Measurements from ENCODE around the gene CUX1. TPM values are rescaled to one million over a fixed set of nuclear protein-coding genes. Genes with fewer than 3 reads are reported as not detected.

CUX1 gene
- total RNA-seq, 4 donors from 2014 or later: 93.8 to 156 (median 112) TPM

DNA sequence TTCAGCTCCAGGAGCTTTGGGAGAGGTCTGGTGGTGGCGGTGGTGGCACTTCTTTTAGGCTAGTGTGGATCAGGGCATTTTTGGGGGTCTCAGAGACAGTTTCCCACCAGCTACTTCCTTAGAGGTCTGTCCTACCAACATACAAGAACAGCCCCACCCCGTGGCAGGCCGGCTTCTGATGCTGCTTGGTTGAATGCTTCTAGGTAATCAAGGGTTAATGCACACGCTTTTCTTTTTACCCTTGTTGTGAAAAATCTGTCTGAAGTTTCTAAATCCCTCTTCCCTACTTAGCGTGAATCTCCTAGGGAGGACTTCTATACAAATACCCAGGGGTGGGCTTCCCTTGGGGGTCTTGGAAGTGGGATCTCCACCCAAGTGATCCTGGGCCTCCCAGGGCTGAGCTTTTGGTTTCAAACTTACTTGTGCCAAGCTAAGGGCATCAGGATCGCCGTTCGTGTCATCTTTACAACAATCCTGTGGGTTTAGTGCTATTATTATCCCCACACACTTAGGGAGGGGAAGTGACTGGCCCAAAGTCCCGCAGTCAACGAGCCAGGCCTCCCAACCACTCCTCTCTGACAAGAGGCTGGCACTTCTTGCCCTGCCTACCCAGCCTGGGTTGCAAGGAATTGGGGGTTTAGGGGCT, 471.0 kb downstream of the CUX1 start:
- Histone ChIP-seq H3K27ac (no peak overlapping the region), H3K27me3 (no peaks in the 10 kb centered on the region), H3K4me3 (replicated peaks in 1 of 3) (peak overlapping the region in 1 of 3 donors; percentile 96), H3K36me3 (no peaks in the 10 kb centered on the region), H3K4me1 (peaks cover 21 to 22% of the 10 kb centered on the region in 2 donors), H3K9me3 (no peaks in the 10 kb centered on the region)
- TF ChIP-seq POLR2A (IDR thresholded peaks at IDR 0.05): no peak
- TF ChIP-seq, protein P1, sequence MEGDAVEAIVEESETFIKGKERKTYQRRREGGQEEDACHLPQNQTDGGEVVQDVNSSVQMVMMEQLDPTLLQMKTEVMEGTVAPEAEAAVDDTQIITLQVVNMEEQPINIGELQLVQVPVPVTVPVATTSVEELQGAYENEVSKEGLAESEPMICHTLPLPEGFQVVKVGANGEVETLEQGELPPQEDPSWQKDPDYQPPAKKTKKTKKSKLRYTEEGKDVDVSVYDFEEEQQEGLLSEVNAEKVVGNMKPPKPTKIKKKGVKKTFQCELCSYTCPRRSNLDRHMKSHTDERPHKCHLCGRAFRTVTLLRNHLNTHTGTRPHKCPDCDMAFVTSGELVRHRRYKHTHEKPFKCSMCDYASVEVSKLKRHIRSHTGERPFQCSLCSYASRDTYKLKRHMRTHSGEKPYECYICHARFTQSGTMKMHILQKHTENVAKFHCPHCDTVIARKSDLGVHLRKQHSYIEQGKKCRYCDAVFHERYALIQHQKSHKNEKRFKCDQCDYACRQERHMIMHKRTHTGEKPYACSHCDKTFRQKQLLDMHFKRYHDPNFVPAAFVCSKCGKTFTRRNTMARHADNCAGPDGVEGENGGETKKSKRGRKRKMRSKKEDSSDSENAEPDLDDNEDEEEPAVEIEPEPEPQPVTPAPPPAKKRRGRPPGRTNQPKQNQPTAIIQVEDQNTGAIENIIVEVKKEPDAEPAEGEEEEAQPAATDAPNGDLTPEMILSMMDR (IDR thresholded peaks at IDR 0.05): no peak
- intact Hi-C loops (cut with DNase I): no loop called here
- WGBS, 2 donors: 38 to 39% methylated on average over 10 of the region's 10 CpGs
- DNase-seq: no peak

DNA sequence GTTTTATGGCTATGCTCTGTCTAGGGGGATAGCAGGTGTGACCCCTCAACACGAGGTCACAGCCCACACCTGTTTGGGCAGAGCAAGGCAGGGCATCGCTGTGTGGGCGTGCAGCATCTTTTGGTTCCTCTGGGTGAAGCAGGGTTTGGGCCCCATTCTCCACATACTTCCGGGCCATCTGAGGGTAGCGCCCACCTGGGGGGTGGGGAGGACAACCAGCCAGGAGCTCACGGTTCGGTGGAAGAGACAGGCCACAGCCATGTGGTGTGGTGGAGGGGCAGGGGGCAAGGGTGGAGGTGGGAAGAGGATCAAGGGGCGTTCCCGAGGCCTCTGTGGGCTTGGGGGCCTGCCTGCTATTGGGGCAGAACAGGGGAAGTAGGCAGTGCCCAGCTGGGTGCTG, 471.6 kb downstream of the CUX1 start:
- Histone ChIP-seq H3K27me3 (no peaks in the 10 kb centered on the region), H3K4me1 (peaks cover 21 to 22% of the 10 kb centered on the region in 2 donors), H3K27ac (no peak overlapping the region), H3K4me3 (replicated peaks in 1 of 3) (no peak overlapping the region), H3K36me3 (no peaks in the 10 kb centered on the region), H3K9me3 (no peaks in the 10 kb centered on the region)
- 88 to 96% methylated on average over 6 to 9 of the region's 9 CpGs for WGBS, 2 donors
- TF ChIP-seq, protein P1 (IDR thresholded peaks at IDR 0.05): no peak
- no peak for TF ChIP-seq POLR2A (IDR thresholded peaks at IDR 0.05)
- DNase-seq: no peak
- intact Hi-C loops (cut with DNase I): no loop called here

DNA sequence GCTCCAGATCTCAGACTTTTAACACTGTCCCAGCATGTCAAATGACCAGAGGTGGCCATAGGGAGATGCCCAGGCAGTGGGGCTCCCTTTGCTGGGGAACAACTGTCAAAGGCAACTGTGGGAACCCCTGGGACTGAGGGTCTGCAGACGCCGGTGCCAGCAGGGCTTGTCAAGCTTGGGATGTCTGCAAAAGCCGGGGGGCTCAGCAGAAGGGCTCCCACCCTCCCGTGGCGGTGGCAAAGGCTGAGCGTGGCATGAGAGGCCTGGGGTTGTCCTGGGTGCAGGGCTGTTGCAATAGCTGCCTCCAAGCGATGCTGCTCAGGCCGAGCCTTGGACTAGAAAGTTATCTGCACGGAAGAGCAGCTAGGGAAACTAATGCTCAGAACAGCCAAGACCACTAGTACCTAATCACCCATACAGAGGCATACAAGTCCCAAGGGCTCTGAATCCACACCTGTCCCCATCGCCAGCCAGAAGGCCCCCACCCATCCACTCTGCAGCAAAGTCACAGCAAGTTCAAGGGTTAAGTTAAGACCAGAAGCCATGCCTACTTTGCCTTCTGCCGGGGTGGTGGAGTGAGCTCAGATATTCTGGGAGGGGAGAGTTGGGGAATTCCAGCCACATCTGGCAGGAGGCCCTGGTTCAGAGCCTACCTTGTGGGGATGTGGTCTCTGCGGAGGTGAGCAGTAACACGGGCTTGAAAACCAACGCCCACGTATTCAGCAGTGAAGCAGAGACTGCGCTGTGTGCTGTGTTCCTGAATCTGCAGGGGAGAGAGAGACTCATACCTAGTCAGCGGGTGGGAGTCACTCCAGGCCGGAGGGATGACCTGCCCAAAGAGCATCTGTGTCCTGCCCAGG, 473.9 kb downstream of the CUX1 start:
- TF ChIP-seq POLR2A (IDR thresholded peaks at IDR 0.05): no peak
- TF ChIP-seq, protein P1 (IDR thresholded peaks at IDR 0.05): no peak
- Histone ChIP-seq H3K27ac (no peak overlapping the region), H3K4me3 (replicated peaks in 1 of 3) (no peak overlapping the region), H3K9me3 (no peaks in the 10 kb centered on the region), H3K4me1 (peaks cover 13 to 15% of the 10 kb centered on the region in 2 donors), H3K36me3 (no peaks in the 10 kb centered on the region), H3K27me3 (no peaks in the 10 kb centered on the region)
- peak; percentile 10 to 14 for DNase-seq
- WGBS, 2 donors: 61 to 75% methylated on average over 15 to 16 of the region's 18 CpGs
- intact Hi-C loops (cut with DNase I): no loop called here

DNA sequence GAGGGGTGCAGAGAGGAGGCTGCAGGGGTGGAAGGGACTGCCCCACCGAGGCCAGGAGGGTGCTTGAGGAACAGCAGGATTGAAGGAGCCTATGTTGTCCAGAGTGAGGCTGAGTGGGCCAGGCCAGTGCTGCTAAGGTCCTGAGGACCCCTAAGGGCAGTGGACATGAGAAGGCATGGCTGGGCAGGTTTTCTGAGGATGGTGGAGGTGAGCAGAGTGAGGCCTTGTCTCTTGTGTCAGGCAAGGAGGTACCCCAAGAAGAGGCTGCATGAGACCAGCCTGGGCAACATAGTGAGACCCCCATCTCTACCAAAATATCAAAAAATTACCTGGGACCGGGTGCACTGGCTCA, 474.5 kb downstream of the CUX1 start:
- H3K27me3 ChIP-seq: no peaks in the 10 kb centered on the region
- no peak overlapping the region for H3K4me3 ChIP-seq (replicated peaks in 1 of 3)
- no peaks in the 10 kb centered on the region for H3K9me3 ChIP-seq
- intact Hi-C loops (cut with DNase I): no loop called here
- TF ChIP-seq, protein P1 (IDR thresholded peaks at IDR 0.05): no peak
- TF ChIP-seq POLR2A (IDR thresholded peaks at IDR 0.05): no peak
- H3K36me3 ChIP-seq: no peaks in the 10 kb centered on the region
- H3K27ac ChIP-seq: no peak overlapping the region
- H3K4me1 ChIP-seq: peaks cover 13 to 14% of the 10 kb centered on the region in 2 donors
- no peak for DNase-seq
- 49 to 86% methylated on average over 1 to 2 of the region's 2 CpGs for WGBS, 2 donors
